ENCODE data around the gene PZP.

The PZP gene

GRCh38 chr12:9104087-9104486 lies 104.1 kb downstream of the PZP start:
- DNase-seq (ENCODE audit: low spot score) = no peak

GRCh38 chr12:9103050-9103849 lies 104.9 kb downstream of the PZP start:
- DNase-seq (ENCODE audit: low spot score) = no peak

- DNase-seq (ENCODE audit: low spot score) = no peak
Measured at GRCh38 chr12:9101018-9101687, 107.0 kb downstream of the PZP start.

GRCh38 chr12:9099552-9100190 lies 108.5 kb downstream of the PZP start:
- no peak for DNase-seq (ENCODE audit: low spot score)

Data from CD4-positive, alpha-beta T cell treated with Interleukin-6 at 100 ng/mL for 8 hours (primary cell).